GM10266 (cell line): ENCODE data around the gene ITGA3.

Experiments used
- DNase-seq: peaks from one replicate; pipeline ENCODE4 v3.0.0; 2012; ENCODE audit errors: extremely low spot score
- TF ChIP-seq, protein P1 (sequence below): IDR thresholded peaks from 2 replicates; pipeline ENCODE4 v1.5.1; 2012; ENCODE audit warnings: mild to moderate bottlenecking, low read depth; ENCODE audit not compliant: control insufficient read depth, insufficient read depth; ENCODE audit errors: missing control alignments

Gene ITGA3

DNA sequence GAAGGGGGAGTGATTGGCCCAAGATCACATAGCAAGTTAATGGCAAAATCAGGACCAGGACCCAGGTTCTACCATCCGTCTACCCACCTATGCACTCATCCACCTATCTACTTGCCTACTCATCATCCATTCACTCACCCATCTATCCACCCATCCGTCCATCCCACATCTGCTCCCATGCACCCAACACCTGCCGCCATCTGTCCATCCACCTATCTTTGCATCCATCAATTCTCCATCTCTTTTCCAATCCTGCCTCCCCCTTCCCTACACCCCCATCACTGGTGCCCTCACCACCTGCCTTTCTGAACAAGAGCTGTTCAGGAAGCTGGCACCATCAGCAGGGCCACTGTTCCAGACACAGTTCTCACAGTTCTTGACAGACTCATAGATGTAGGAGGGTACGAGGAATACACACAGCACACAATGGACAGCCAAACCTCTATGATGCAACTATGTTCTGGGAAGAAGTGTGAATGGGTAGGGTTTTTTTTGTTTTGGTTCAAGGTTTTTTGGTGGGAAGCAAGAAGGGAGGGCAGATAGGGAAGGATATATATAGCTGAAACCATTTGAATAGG is 69.6 kb downstream of the ITGA3 start:
- no peak for DNase-seq
- TF ChIP-seq, protein P1, sequence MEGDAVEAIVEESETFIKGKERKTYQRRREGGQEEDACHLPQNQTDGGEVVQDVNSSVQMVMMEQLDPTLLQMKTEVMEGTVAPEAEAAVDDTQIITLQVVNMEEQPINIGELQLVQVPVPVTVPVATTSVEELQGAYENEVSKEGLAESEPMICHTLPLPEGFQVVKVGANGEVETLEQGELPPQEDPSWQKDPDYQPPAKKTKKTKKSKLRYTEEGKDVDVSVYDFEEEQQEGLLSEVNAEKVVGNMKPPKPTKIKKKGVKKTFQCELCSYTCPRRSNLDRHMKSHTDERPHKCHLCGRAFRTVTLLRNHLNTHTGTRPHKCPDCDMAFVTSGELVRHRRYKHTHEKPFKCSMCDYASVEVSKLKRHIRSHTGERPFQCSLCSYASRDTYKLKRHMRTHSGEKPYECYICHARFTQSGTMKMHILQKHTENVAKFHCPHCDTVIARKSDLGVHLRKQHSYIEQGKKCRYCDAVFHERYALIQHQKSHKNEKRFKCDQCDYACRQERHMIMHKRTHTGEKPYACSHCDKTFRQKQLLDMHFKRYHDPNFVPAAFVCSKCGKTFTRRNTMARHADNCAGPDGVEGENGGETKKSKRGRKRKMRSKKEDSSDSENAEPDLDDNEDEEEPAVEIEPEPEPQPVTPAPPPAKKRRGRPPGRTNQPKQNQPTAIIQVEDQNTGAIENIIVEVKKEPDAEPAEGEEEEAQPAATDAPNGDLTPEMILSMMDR, result no peak

DNA sequence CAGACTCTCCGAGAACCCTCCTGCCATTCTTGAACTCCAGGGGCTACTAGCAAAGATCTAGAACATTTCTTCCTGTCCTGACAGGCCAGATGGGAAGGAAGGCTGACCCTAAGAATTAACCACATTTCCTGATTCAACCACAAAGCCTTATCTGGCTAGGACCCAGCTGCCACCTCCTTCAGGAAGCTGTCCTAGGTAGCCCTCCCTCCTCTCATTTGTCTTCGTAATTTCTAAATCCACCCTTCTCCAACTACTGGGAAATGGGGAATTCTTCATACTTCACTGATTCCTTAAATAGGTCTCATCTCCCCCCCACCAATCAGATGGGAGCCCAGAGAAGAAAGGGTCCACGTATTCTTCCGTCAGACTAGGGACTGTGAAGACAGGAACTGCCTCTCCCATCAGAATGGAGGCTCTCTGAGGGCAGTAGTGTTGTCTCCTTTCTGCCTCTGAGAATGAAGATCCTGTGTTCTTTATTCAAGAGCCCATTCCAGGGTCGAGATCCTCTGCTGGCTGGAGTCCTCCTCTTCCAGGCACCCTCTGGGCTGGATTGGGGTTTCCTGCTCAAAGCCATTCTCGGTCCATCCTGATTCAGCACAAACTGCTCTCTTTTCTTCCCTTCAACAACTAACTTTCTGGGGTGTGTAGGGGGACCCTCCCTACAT is 71.9 kb downstream of the ITGA3 start:
- DNase-seq, result no peak
- TF ChIP-seq, protein P1, result no peak

DNA sequence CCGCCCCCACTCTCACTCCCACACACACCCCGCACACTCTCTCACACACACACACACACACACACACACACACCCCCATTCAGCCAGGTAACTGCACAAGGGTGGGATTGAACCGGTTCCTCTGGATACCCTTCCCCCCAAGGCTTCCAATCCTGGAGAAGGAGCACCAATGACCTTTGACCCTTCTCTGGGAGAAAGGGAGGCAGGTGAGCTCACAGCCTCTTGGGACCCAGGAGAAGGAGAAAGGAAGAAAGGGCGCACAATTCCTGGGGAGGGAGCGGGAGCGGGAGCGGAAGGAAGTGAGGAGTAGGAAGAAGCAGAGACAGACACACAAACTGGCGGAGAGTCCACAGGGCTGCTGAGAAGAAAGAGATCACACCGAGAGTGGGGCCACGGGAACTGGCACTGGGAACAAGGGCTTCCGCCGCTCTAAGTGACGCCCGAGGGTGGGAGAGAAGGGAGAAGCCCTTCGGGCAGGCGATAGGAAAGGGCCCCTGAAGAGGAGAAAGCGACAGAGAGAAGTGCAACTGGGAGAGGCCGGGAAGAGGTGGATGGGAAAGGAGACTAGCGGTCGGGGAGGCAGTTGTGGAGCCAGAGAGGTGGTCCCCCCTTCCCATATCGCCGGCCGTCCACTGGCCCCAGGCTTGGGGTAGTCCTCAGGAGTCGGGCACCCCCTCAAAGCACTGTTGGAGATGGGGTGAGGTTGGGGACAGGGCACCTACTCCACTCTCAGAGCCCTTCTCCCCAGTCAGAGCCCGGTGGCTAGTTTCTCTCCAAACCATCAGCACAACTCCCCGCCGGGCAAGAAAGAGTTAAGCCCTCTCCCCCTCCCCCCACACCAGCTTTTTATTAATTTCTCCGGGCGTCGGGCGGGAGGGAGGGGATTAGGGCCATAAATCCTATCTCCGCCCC is 72.8 kb downstream of the ITGA3 start:
- TF ChIP-seq, protein P1, result no peak
- no peak for DNase-seq

DNA sequence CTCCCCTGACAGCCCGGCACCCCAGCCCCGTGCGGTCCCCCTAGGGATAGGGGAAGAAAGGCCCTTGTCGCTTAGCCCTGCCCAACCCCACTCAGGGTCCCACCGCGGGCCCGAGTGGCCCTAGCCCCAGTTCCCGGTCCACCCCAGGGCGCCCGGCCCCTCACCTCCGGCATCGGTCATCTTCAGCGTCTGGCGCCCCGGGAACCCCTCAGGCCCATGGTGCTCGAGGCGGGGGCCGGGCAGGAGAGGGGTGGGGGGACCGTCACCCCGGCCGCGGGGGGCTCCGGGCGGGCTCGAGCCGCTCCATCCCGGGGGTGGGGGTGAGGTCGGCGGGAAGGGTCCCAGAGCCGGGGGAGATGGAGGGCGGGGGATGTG is 73.4 kb downstream of the ITGA3 start:
- no peak for DNase-seq
- TF ChIP-seq, protein P1, result no peak

DNA sequence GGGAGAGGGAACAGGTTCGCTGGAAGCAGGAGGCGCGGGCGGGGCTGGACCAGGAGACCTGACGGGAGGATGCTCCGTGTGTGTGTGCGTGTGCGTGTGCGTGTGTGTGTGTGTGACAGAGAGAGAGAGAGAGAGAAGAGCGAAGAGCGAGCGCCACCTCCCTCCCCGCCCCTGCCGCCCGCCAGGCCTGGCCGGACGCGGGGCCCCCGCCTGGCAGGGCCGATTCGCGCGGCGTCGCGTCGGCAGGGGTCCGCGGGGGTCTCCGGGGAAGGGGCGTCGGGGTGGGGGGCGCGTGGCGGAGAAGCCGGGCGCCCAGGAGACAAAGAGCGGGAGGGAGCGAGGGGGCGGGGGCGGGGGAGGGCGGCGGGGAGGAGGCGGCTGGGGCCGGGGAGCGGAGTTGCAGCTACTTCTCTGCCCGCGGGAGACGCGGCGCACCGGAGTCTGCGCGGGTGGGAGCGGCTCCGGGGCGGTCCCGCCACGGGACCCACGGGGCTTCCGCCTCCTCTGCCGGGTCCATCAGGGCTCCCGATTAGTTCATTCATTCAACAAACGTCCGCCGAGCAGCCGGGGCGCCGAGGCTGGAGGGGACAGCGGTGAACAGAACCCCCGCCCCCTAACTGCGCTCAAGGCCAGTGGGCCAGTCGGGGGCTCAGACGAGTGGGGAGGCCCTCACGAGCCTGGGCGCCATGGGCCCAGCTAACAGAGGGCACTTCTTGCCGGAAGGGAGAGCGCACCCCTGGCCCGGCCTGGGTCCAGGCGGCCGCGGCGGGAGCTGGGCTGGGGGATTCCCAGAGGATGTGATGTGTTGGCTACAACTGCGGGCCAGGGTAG is 74.0 kb downstream of the ITGA3 start, which contains the start of gene SAMD14:
Gene SAMD14, minus strand, starts transcription at position 433 of the 831 bp plus-strand sequence. CDS start 5,201 bp downstream, outside the sequence.
- DNase-seq, result peak; percentile 82
- TF ChIP-seq, protein P1, result no peak

DNA sequence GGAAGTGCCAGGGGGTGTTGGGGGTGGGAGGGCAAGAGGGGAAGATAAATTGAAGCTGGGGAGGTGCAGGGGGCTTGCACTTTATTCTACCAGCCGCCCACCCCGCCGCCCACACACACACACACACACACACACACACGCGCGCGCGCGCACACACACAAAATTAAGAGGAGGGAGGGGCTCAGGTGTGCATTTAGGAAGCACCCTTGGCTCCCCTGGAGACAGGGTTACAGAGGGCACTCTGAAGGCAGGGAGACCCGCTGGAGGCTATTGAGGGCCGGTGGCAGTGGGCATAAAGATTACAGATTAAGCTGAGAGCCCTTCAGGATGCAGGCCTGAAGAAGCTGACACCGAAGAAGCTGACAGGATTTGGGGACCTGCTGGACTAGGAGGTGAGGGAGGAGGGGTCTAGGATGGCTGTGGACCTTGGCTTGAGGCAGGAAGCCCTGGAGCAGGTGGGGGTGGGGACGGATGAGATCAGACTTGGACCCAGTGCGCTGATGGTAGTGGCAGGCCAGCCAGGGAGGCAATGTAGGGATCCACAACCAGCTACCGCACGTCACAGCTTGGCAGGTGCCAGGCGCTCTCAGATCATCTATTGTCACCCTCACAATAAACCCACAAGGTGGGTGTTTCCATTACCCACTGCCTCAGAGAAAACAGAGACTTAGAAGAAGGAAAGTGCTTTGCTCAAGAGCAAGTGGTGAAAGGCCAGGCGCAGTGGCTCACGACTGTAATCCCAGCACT is 74.8 kb downstream of the ITGA3 start:
- TF ChIP-seq, protein P1, result no peak
- no peak for DNase-seq
